Measurements from ENCODE around the gene NEU2.
"Not testable (repeated sequence)": the region's sequence is repeated elsewhere in the genome, so short reads cannot be mapped to it uniquely, and the experiment has no call there.

Gene NEU2

DNA sequence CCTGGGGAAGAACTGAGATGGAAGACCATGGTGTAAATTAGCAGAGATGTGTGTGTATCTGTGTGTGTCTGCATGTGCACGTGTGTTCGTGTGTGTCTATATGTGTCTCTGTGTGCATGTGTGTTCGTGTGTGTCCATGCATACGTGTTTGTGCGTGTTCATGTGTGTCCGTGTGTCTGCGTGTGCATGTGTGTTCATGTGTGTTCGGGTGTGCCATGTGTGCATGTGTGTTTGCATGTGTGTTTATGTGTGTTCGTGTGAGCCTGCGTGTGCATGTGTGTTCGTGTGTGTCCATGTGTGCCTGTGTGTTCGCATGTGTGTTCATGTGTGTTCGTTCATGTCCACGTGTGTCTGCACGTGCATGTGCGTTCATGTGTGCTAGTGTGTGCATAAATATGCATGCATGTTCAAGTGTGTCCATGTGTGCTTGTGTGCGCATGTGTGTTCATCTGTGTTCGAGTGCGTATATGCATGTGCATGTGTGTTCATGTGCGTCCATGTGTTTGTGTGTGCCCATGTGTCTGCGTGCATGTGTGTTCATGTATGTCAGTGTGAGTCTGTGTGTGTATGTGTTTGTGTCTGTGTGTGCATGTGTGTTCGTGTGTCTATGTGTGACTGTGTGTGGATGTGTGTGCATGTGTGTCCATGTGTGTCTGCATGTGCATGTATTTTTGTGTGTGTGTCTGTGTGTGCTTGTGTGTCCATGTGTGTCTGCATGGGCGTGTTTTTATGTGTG is 3.1 kb downstream of the NEU2 start:
- no peak for DNase-seq

DNA sequence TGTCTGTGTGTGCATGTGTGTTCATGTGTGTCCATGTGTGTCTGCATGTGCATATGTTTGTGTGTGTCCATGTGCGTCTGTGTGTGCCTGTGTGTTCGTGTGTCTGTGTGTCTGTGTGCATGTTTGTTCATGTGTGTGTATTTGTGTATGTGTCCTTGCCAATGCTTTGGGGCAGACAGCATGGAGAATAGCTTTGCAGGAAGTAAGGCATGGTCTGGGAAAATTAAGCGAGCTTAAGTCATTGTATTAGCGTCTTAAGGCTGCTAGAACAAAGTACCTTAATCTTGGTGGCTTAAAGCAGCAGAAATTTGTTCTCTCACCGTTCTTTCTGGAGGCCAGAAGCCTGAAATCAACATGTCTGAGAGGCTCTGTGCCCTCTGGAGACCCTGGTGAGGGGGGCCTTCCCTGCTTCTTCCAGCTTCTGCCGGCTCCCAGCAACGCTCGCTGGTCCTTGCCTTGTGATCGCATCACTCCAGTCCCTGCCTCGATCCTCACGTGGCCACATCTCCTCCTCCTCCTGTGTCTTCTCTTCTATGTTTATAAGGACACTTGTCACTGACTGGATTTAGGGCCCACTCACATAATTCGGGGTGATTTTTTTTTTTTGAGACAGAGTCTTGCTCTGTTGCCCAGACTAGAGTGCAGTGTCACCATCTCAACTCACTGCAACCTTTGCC is 3.8 kb downstream of the NEU2 start:
- DNase-seq: no peak

DNA sequence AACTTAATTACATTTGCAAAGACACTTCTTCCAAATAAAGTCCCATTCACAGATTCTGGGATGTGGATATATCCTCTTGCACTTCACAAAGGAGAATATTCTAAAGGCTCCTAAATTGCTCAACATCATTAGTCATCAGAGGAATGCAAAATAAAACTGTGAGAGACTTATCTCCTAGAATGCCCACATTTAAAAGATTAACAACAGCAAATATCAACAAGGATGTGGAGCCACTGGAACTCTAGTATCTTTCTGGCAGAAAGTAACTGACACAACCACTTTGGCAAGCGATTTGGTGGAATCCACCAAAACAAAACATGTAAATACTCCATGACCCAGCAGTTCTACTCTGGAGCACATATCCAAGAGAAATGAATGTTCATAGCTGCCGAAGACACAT is 4.6 kb downstream of the NEU2 start:
- no peak for DNase-seq

DNA sequence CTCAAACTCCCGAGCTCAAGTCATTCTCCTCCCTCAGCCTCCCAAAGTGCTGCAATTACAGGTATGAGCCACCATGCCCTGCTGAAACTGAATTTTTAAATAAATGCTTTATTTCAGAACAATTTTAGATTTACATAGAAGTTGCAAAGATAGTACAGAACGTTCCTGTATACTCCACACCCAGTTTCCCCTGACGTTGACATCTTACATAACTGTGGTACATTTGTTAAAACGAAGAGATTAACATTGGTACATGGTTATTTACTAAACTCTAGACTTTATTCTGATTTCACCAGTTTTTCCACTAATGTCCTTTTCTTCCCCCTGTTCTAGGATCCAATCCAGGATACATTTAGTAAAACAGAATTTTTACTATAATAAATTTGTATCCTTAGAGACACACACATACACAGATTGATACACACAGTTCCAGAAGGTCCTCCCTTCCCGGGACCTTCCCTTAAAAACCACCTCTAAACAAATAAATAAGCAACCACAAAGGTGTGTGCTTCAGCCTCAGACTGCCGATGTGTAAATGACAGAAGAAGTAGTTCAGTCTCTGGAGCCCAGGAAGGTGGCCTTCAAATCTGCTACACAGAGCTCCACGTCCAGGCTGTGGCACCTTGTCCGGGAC is 6.9 kb downstream of the NEU2 start:
- DNase-seq: no peak

DNA sequence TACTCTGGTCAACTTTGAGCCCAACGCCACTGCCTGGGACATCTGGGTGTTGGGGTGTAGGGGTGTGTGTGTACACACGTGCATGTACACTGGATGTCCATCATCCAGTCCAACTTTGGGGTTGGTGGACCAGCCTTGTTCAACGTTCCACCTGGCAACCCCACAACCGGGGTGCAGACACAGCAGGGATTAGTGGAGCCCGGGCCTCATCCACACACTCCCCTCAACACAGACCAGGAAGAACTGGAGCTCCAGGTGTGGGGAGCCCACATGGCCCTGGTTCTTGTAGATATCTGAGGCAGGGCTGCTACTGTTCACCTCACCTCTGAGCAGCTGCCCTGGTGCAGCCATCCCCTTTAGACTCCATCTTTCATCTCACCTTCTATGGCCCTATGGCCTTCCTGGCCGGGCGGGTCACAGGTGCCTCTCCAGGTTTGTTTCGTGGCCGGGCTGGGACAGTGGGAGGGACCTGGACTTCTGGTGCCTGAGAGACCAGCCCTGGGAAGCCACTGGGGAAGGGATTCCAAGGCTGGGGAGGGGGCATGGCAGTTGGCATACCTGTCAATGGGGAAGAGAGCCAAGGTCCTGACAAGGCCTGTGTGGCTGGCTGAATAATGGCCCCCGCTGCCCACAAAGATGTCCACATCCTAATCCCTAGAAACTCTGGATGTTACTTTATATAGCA is 7.5 kb downstream of the NEU2 start:
- no peak for DNase-seq

DNA sequence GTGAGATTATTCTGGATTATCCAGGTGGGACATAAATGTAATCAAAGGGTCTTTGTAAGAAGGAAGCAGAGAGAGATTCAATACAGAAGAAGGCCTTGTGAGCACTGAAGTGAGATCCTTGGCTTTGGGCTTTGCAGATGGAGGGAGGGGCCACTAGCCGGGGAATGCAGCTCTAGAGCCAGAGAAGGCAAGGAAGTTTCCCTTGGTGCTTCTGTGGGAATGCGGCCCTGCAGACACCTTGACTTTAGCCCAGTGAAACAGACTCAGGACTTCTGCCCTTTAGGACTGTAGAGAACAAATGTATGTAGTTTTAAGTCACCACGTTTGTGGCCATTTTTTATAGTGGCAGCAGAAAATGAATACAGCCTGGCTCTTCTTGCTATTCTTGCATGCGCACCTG is 8.1 kb downstream of the NEU2 start:
- no peak for DNase-seq

DNA sequence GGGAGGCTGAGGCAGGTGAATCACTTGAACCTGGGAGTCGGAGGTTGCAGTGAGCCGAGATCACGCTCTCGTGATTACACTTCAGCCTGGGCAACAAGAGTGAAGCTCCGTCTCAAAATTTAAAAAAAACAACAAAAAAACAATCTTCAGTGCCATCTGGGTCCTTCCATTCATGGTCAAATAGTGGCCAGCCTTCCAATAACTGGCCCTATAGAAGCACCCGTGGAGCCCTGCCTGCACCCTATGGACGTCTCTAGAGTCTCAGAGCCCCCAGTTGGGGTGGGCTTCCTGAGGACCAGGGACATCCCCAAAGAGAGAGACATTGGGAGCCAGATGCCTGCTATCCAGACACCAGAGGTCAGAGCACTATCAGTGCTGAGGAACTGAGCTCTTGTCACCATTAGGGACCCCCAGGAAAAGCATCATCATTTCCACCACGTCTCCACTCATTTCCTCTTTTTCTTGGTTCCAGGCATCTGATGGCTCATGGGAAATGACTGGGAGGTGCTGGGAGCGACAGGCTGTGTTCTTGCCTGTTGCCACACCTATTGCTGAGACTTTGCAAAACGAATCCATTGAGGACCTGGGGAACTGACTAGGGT is 9.4 kb downstream of the NEU2 start:
- no peak for DNase-seq

DNA sequence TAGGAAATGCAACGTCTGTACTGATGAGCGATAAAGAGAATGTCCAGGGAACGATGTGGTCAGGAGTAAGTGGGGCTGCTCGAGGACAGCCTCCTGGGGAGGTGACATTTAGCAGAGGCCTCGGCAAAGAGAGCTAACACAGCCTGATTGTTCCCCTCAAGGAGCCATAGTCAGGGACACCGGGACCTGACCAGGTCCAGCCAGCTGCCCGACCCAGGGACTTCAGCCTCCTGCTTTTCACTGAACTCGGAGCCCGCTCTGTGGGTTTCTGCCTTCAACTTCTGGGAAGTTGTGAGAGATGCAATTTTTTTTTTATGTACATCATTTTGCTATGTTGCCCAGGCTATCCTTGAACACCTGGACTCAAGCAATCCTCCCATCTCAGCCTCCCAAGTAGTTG is 10.1 kb downstream of the NEU2 start:
- DNase-seq: no peak

DNA sequence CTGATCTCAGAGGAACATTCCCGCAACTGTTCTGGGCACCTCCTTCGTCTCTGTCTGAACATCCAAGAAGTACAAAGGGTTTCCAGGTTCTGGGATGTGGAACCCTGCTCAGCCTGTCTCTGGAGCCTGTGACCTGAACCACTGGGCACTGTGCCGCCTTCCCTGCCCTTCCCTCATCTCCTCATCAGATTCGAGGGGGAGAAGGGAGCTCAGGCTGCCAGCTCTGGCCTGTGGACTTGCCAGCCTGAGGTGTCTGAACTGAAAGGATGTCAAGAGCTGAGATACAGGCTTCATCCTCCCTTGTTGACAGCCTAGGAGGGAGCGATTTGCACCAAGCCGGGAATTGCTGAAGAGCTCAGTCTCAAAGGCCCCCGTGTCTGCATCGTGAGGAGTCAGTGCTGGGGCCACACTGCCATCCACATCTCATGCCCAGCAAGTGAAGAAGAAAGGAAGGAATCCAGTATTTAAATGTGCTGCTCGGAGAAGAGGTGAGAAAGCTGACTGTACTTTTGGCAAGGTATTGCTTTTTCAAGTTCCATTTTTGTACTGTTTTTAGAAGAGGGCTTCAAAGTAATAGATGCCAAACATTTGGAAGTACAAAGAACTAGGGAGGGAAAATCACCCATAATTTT is 12.6 kb downstream of the NEU2 start:
- DNase-seq: no peak

DNA sequence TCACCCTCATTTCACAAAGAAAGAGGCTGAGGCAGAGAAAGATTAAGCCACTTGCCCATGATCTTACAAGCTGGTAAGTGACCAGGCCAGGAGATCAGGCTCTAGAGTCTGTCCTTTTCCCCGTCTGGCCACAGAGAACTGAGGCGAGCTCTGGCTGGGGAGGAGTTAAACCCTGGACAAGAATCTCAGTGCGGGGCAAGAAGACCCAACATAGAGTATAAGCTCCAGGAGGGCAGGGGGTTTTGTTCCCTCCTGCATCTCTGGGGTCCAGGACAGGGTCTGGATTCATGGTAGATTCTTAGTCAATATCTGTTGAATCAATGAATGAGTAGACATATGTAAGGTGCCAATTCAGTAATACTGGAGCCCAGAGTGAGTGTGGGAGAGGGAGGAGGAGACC is 14.7 kb downstream of the NEU2 start:
- no peak for DNase-seq

DNA sequence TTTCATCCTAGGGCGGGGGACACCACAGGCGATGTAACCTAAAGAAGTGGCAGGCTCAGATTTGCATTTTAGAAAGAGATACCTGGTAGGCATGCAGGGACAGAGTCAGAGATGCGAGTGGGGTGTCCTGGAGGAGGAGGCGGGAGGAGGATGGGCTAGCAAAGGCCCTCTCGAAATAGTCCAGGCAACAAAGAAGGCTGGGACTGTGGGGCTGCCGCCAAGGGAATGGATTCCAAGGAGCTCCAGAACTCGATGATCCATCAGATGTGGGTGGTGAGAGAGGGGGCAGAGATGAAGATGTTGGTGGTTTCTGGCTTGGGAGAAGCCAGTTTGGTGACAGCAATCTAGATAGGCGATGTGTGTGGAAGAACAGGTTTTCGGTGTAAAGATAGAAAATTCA is 15.2 kb downstream of the NEU2 start:
- no peak for DNase-seq

DNA sequence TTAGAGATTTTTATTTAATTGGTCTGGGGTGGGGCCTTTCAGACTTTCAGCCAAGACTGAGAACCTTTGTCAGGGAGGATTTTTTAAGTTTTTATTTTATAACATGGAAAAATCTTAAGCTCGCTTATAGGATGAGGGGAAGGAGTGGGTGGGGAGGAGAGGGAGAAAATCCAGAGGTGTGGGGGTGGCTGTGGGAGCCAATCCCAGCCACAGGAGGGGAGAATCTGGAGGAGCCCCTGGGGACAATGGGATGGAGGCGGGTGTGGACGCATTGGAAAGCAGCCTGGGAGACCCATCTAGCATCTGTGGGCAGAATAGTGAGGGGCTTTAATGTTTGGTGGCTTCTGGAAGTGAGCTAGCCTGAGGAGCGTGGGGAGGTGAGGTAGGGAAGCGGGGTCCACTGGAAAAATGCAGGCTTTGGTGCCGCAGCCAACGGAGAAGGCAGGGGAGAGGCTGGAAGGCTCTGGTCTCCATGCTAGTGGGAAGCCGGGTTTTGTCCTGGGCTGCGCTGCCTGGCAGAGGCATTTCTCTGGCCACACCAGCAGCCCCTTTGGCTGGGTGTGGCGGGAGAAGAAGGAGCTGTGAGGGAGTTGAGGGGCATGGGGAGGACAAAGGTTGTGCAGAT is 16.2 kb downstream of the NEU2 start:
- DNase-seq: no peak

DNA sequence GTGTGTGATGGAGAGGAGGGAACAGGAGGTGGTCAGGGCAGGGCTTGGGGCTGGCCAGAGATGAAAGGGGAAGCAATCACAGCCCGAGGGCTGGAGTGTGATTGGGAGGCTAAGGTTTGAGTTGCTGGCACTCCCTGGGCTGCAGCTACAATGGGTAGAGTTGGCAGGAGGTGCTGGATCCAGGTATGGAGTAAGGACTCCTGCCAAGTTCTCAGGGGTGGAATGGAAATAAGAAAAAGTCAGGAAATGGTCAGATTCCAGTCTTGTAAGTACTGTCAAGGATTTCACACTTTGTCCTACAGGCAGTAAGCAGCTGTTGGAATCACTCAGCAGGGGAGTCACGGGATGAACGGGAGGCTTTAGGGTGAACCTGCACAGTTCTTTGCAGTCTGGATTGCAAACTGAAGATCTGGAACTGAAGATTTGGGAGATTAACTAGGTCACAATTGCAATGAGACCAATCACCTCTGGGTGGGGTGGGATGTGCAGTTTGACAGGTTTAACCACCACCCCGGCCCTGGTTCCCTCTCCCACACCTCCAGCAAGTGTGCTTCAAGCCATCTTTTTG is 16.8 kb downstream of the NEU2 start:
- DNase-seq: no peak

DNA sequence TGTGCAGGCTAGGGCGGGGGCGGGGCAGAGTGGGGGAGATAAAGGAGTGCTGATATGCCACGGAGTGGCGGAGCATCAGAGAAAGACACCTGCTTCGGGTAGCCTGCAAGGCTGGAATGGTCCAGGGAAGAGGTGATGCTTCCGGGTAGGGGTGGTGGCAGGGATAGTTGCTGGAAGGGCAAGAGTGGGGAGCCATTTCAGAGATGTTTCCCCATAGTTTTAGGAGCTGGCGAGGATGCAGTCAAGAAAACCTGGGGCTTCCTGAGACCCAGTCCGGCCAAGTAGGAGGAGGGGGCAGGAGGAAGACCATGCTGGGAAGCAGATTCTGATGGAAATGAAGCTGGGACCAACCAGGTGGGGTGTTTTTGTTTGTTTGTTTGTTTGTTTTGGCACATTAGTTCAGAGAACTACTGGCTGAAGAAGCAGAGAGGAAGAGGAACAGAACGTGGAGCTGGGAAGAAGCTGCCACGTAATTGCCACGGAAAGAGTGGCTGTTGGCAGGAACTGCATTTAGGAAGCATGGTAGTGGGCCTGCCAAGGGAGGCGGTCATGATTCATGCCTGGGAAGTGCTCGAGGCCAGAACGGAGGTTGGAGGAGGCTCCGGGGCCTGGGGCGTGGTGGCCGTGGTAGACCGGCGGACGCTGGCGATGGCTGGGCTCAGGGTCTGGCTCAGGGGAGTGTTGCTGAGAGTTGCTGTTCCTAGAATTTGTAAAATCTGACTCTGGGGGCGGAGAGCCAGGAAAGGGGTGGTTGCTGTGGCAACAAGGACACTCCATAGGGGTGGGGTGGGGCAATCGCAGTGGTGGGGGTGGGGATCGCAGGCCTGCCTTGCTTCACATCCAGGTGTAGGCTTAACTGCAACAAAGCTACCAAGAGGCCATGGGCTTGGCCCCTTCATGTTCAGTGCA is 19.0 kb downstream of the NEU2 start:
- peak; percentile 51 for DNase-seq

DNA sequence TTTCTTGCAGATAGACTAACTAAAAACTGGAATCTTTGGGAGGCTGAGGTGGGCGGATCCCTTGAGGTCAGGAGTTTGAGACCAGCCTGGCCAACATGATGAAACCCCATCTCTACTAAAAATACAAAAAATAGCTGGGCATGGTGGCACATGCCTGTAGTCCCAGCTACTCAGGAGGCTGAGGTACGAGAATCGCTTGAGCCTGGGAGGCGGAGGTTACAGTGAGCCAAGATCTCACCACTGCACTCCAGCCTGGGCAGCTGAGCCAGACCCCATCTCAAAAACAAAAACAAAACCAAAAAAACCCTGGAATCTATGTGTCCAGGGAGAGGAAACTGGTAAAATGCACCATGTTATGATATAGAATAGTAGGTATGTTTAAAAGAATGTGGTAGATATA is 20.0 kb downstream of the NEU2 start:
- not testable (repeated sequence) for DNase-seq

DNA sequence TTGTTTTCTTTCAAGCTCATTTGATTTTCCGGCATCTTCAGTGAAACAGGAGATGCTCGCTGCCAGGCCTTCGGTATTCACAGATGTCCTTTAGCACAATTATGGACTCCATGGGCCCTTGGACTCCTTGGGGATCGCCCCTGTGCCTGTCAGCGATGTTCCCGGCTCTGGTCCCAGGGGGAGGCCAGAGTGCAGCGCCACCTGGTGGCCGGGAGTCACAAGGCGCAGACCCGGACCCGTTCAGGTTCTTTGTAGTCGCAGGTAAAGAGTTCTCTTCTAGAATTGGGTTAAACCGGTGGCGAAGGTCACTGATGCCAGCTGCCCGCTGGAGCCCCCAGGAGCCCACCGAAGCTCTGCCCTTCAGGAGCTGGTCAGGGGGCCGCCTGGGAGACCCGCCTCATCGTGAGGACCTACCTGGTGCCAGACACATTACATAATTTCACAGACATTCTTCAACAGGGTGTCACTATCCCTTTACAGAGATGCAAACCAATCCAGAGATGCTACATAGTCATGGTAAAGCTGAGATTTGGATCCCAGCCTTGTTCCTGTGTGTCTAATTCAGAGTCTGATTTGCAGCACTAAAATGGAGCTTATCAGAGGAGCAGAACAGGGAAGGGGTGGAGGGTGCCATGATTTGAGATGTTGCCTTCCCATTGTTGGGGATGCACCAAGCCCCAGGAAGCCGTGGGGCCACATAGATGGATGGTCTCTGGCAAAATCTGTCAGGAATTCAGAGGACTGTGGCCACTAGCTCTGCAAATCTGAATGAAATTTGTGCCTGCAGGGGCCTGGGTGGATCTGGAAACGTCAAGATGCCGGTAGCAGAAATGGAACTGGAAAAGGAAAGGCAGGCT is 21.7 kb downstream of the NEU2 start:
- DNase-seq: peak; percentile 29

DNA sequence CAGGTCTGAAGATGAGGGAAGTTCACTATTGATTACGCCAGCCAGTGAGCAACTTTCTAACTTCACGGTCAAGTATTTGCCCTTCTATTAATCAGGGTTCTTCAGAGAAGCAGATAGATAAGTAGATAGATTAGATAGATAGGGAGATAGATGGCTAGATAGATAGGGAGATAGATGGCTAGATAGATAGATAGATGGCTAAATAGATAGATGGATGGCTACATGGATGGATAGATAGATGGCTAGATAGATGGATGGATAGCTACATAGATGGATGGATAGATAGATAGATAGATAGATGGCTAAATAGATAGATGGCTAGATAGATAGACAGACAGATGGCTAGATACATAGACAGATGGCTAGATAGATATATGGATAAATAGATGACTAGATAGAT is 22.9 kb downstream of the NEU2 start:
- no peak for DNase-seq

DNA sequence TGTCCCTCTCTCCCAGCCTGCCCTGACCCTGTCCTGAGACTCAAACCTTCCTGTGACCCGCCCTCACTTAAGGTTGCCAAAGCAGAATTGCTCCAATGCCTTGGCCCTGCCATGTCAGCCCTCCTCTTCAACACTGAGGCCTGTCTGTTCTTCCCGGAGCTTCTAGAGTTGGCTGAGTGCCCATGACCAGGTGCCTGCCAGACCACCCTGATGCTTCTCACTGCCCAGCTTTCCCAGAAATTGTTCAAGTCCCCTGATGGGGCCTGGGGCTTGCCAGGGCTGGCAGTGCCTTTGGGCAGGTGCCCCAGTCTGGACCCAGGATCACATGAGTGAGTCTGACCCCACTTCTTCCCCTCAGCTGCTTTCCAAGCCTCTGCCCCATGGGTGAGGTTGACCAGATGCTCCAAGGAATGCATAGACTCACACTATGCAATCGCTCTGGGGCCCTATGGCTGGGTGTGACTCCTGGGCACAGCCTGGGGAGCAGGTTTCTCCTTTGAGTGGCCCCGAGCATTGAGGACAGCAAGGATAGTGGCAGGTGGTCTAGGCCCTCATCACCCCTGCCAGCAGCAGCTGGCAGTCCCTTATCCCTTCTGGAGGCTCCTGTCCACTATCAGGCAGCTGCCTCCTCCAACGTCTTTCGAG is 24.6 kb downstream of the NEU2 start:
- no peak for DNase-seq
